Loucy (cell line): ENCODE measurements around the gene SLC22A1.

Source experiments
- H2AFZ ChIP-seq: fragments of 200-600 bp; sonication (generic); 2 replicates; pipeline ENCODE4 v1.6.0; 2016; ENCODE audit warnings: antibody characterized with exemption, mild to moderate bottlenecking, low read length, moderate library complexity
- H3F3A ChIP-seq: fragments of 200-600 bp; 2 replicates; pipeline ENCODE4 v1.6.0; 2016; ENCODE audit warnings: antibody characterized with exemption, low read depth, mild to moderate bottlenecking
- H3K27me3 ChIP-seq: fragments of 200-600 bp; sonication (generic); 2 replicates; pipeline ENCODE4 v1.6.1; 2014; ENCODE audit warnings: low read length, mild to moderate bottlenecking; ENCODE audit not compliant: insufficient read depth, poor library complexity, severe bottlenecking
- H3K36me3 ChIP-seq: fragments of 200-600 bp; sonication (generic); 2 replicates; pipeline ENCODE4 v1.6.1; 2016; ENCODE audit warnings: low read length; ENCODE audit not compliant: insufficient read depth
- H3K4me1 ChIP-seq: fragments of 200-600 bp; sonication (generic); 2 replicates; pipeline ENCODE4 v1.5.1; 2014; ENCODE audit warnings: low read length, mild to moderate bottlenecking; ENCODE audit not compliant: insufficient read depth, poor library complexity, severe bottlenecking
- H3K4me2 ChIP-seq: fragments of 200-600 bp; sonication (generic); 2 replicates; pipeline ENCODE4 v1.6.0; 2014; ENCODE audit warnings: antibody characterized with exemption, low read length, low read depth, mild to moderate bottlenecking; ENCODE audit not compliant: poor library complexity, severe bottlenecking
- H3K4me3 ChIP-seq: fragments of 200-600 bp; sonication (generic); 2 replicates; pipeline ENCODE4 v1.5.1; 2014; ENCODE audit warnings: low read length, mild to moderate bottlenecking, mixed read lengths; ENCODE audit not compliant: poor library complexity, severe bottlenecking
- H3K79me2 ChIP-seq: fragments of 200-600 bp; sonication (generic); 2 replicates; pipeline ENCODE4 v1.6.1; 2014; ENCODE audit warnings: low read length; ENCODE audit not compliant: insufficient read depth
- H3K9ac ChIP-seq: fragments of 200-600 bp; sonication (generic); 2 replicates; pipeline ENCODE4 v1.6.0; 2014; ENCODE audit warnings: mild to moderate bottlenecking, low read depth, low read length, moderate library complexity; ENCODE audit not compliant: poor library complexity, severe bottlenecking
- H3K9me2 ChIP-seq: fragments of 200-600 bp; sonication (generic); replicated peaks from 2 replicates; pipeline ENCODE4 v1.6.1; 2016; ENCODE audit warnings: low read depth, low read length, mixed read lengths
- H3K9me3 ChIP-seq: fragments of 200-600 bp; sonication (generic); 2 replicates; pipeline ENCODE4 v1.6.1; 2014; ENCODE audit warnings: mild to moderate bottlenecking, antibody characterized with exemption, low read length, low read depth; ENCODE audit not compliant: insufficient read depth
- H4K20me1 ChIP-seq: fragments of 200-600 bp; sonication (generic); 2 replicates; pipeline ENCODE4 v1.6.0; 2014; ENCODE audit warnings: antibody characterized with exemption, low read length, mild to moderate bottlenecking; ENCODE audit not compliant: insufficient read depth, poor library complexity, severe bottlenecking
- CTCF ChIP-seq: fragments of 200-600 bp; sonication (generic); conservative IDR thresholded peaks from 2 replicates; pipeline ENCODE4 v1.5.1; 2014; ENCODE audit warnings: mild to moderate bottlenecking, antibody characterized with exemption, low read length
- EZH2phosphoT487 ChIP-seq: fragments of 200-600 bp; IDR thresholded peaks from 2 replicates; pipeline ENCODE4 v1.6.1; 2018; ENCODE audit warnings: antibody characterized with exemption, mild to moderate bottlenecking, moderate library complexity, borderline replicate concordance

Gene SLC22A1

GRCh38 chr6:160103825-160104100, 17.9 kb upstream of the SLC22A1 start:
- Histone ChIP-seq H2AFZ (no peak overlapping the region), H3K4me2 (no peak overlapping the region), H3K9me3 (no peaks in the 10 kb centered on the region), H3K79me2 (no peaks in the 10 kb centered on the region), H3K9ac (no peak overlapping the region), H3K36me3 (peaks cover 20% of the 10 kb centered on the region; the same call in 1 of the 2 replicates), H3F3A (no peaks in the 10 kb centered on the region), H4K20me1 (no peaks in the 10 kb centered on the region), H3K4me1 (no peaks in the 10 kb centered on the region), H3K27me3 (no peaks in the 10 kb centered on the region), H3K4me3 (no peak overlapping the region), H3K9me2 (no peaks in the 10 kb centered on the region)
- no peak for TF ChIP-seq EZH2phosphoT487

GRCh38 chr6:160104821-160105517, 16.6 kb upstream of the SLC22A1 start:
- no peaks in the 10 kb centered on the region for H4K20me1 ChIP-seq

GRCh38 chr6:160106010-160106409, 15.6 kb upstream of the SLC22A1 start:
- H3K4me3 ChIP-seq, result no peak overlapping the region
- H3K27me3 ChIP-seq, result no peaks in the 10 kb centered on the region
- H3K79me2 ChIP-seq, result no peaks in the 10 kb centered on the region
- no peak overlapping the region for H3K9ac ChIP-seq
- H3K36me3 ChIP-seq, result peaks cover 20% of the 10 kb centered on the region; the same call in 1 of the 2 replicates
- no peaks in the 10 kb centered on the region for H3F3A ChIP-seq
- H3K4me2 ChIP-seq, result no peak overlapping the region
- H3K9me3 ChIP-seq, result no peaks in the 10 kb centered on the region
- no peak overlapping the region for H2AFZ ChIP-seq
- H4K20me1 ChIP-seq, result no peaks in the 10 kb centered on the region
- H3K4me1 ChIP-seq, result no peaks in the 10 kb centered on the region
- TF ChIP-seq CTCF, result no peak
- TF ChIP-seq EZH2phosphoT487, result no peak
- H3K9me2 ChIP-seq, result no peaks in the 10 kb centered on the region

More at GRCh38 chr6:160104821-160105517, 16.6 kb upstream of the SLC22A1 start:
- Histone ChIP-seq H3K4me2 (no peak overlapping the region), H2AFZ (no peak overlapping the region), H3K4me3 (no peak overlapping the region), H3K79me2 (no peaks in the 10 kb centered on the region), H3K9ac (no peak overlapping the region), H3K9me3 (no peaks in the 10 kb centered on the region), H3K27me3 (no peaks in the 10 kb centered on the region), H3K9me2 (no peaks in the 10 kb centered on the region), H3K36me3 (peaks cover 20% of the 10 kb centered on the region; the same call in 1 of the 2 replicates), H3K4me1 (no peaks in the 10 kb centered on the region), H3F3A (no peaks in the 10 kb centered on the region)
- no peak for TF ChIP-seq CTCF
- TF ChIP-seq EZH2phosphoT487, result no peak

- Histone ChIP-seq H3K4me1 (no peaks in the 10 kb centered on the region), H3K79me2 (no peaks in the 10 kb centered on the region), H3K36me3 (peaks cover 20% of the 10 kb centered on the region; the same call in 1 of the 2 replicates), H3K9ac (no peak overlapping the region), H3K4me3 (no peak overlapping the region), H3K9me3 (no peaks in the 10 kb centered on the region), H3K27me3 (no peaks in the 10 kb centered on the region), H3F3A (no peaks in the 10 kb centered on the region), H3K4me2 (no peak overlapping the region), H3K9me2 (no peaks in the 10 kb centered on the region), H4K20me1 (no peaks in the 10 kb centered on the region), H2AFZ (no peak overlapping the region)
- no peak for TF ChIP-seq EZH2phosphoT487
- TF ChIP-seq CTCF, result no peak
These were observed 14.9 kb upstream of the SLC22A1 start for GRCh38 chr6:160106701-160107100.
